HG02885 (cell line): Measurements from ENCODE around the gene PRR13.
"Not testable (repeated sequence)": the region's sequence is repeated elsewhere in the genome, so short reads cannot be mapped to it uniquely, and the experiment has no call there.

Source experiments
- ATAC-seq: cut with Tn5 transposase; IDR thresholded peaks from one replicate; pipeline ENCODE4 v1.9.1; 2021; ENCODE audit warnings: mild to moderate bottlenecking; ENCODE audit not compliant: unreplicated experiment, poor library complexity

Gene PRR13

DNA sequence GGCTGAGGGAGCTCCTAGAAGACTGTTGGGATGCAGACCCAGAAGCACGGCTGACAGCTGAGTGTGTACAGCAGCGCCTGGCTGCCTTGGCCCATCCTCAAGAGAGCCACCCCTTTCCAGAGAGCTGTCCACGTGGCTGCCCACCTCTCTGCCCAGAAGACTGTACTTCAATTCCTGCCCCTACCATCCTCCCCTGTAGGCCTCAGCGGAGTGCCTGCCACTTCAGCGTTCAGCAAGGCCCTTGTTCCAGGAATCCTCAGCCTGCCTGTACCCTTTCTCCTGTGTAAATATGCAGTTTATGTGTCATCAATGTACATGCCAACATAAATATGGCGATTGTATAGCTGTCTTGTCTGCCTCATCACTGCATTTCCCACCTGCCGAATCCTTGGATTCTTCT, 10.3 kb upstream of the PRR13 start:
- no peak for ATAC-seq

DNA sequence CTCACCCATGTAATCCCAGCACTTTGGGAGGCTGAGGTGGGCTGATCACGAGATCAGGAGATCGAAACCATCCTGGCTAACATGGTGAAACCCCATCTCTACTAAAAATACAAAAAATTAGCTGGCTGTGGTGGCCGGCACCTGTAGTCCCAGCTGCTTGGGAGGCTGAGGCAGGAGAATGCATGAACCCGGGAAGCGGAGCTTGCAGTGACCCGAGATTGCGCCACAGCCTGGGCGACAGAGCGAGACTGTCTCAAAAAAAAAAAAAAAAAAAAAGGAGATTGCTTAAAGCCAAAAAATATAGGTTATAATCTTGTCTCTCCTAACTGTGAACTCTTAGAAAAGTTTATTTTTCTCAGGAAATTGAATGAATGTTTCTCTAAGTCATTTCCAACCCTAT, 6.2 kb upstream of the PRR13 start:
- ATAC-seq = not testable (repeated sequence)

DNA sequence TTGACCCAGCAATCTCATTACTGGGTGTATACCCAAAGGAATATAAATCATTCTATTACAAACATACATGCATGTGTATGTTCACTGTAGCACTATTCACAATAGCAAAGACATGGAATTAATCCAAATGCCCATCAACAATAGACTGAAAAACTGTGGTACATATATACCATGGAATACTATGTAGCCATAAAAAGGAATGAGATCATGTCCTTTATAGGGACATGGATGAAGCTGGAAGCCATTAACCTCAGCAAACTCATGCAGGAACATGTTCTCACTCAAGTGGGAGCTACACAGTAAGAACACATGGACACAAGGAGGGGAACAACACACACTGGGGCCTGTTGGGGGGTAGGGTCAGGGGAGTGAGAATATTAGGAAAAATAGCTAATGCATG, 2.0 kb upstream of the PRR13 start:
- not testable (repeated sequence) for ATAC-seq

DNA sequence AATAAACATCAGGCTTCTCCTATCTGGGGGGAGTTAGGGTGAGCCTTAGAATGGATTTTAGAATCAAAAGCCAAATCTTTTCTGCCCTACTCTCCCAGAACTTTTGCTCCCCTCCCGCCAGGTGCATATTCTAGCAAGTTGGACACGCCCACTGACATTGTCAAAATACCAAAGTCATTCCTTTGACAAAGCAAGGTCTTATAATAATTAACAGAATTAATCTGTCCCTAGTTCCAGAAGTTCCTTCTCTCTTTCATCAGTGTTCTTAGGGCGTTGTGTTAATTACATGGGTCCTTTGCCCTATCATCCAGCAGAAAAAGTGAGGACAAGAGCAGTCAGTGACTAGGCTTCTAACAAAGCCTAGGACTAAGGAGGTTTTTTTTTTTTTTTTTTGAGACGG, 2.4 kb downstream of the PRR13 start:
- ATAC-seq = no peak

DNA sequence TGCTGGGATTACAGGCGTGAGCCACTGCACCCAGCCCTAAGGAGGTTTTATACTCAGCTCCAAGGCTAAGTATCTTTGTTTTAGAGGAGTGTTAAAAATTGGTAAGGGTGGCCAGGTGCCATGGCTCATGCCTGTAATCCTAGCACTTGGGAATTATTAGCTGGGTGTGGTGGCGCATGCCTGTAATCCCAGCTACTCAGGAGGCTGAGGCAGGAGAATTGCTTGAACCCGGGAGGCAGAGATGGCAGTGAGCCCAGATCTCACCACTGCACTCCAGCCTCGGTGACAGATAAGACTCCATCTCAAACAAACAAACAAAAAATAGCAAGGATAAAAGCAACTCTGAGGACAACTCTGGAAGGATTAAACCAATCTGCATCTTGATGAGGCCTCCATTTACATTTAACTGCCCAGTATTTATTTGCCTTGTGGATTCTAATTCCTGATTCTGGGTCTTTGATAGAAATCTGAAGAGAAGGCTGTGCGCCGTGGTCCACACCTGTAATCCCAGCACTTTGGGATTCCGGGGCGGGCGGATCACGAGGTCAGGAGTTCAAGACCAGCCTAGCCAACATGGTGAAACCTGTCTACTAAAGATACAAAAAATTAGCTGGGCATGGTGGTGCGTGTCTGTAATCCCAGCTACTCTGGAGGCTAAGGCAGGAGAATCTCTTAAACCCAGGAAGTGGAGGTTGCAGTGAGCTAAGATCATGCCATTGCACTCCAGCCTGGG, 3.2 kb downstream of the PRR13 start:
- not testable (repeated sequence) for ATAC-seq

DNA sequence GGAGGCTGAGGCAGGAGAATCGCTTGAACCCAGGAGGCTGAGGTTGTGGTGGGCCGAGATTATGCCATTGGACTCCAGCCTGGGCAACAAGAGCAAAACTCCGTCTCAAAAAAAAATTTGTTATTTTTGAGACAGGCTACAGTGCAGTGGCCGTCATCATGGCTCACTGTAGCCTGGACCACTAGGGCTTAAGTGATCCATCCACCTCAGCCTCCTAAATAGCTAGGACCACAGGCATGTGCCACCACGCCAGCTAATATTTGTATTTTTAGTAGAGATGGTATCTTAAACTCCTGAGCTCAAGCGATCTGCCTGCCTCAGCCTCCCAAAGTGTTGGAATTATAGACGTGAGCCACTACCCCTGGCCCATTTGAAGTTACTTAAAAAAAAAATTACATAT, 9.4 kb downstream of the PRR13 start:
- ATAC-seq = no peak

DNA sequence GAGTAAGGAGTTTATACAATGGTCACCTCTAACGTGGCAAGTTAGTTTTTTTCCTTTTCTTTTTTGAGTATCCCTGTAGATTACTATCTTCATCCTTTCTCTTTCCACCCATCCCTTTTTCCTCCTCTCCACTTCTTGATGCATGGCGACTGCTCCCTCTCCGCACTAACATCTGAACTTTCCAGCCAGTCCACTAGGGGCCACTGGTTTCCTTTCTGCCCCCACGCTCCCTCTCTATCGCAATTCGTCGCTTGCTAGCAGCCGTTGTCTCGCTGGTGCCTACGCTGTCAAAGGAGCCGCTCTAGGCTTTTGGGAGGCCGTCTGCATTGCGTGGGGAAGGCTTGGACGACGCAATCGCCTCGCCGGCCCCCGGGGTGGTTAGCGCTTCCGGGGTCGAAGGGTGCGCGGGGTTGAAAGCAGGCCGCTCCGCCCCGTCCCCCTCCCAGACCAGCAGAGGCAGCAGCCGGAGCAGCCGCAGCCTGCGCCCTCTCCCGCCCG, 10.2 kb downstream of the PRR13 start, which contains the start of gene PCBP2:
TSS of gene PCBP2 (plus strand) at position 442 of the 498 bp plus-strand sequence. CDS start 2,699 bp downstream, outside the sequence.
- ATAC-seq = peak; percentile 95

DNA sequence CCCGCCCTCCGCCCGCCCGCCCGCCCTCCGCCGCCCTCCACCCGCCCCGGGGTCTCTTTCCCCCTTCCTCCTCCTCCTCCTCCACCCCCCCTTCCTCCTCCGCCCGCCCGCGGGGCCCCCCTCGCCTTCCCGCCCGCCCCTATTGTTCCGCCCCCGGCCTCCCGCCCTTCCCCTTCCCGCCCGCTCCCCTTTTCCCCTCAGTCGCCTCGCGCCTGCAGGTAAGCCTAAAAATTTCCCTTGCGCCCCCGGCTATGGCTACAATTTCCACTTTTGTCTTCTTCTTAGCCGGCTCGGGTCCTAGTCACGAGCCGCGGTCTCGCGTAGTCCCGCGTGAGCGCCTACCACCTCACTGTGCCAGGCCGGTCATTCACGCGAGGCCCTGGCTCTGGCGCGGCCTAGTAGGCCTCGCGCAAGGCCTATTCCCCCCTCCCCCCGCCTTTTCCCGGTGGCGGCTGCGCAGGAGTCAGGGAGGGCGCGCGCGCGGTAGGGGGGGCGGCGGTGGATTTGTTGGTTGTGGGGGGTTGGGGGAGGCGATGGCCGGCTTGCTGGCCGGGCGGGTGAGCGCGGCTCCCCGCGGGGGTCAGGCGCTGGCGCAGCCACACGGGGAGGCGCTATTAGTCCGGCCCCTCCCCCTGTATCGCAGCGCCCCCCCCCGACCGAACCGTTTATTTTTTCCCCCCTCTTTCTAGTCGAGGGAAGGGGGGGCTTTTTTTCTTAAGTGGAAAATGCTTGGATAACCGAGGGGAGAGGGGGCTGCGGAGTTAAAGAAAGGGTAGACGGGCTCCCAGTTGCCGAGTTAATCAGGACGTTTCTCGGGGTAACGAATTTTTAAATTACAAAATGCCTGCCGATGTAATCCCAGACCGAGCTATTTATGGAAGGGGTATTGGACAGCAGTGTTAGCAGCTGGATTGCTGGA, 10.9 kb downstream of the PRR13 start:
- peak; percentile 37 for ATAC-seq

DNA sequence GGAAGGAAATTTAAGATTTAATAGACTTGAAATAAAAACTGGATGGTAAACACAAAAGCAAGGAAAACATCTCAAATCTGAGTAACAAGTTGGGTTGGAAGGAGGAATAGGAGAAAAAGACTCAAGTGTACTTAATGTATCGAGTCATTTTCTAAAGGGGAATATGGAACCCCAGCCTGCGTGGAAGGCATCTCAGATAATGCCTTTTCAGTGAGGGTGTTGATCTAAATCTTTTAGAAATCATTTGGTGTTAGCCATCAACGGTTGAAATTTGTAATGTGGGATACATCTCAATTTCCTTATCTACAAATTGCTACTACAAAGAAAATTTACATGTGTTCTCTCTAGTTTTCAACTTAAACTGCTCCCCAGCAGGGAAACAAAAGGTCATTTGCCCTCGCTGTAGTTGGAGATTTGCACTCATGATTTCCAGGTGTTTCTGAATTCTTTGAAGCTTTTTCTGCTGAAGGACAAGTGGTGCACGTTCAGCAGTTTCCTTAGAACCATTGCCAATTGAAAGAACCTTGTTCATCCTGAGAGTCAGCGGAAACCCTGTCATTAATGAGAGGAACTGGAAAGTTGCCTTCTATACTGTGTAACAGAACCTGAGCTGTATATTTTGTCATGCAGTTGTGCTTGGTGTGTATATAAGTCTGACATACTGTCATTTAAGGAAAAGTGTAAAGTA, 12.6 kb downstream of the PRR13 start:
- no peak for ATAC-seq

DNA sequence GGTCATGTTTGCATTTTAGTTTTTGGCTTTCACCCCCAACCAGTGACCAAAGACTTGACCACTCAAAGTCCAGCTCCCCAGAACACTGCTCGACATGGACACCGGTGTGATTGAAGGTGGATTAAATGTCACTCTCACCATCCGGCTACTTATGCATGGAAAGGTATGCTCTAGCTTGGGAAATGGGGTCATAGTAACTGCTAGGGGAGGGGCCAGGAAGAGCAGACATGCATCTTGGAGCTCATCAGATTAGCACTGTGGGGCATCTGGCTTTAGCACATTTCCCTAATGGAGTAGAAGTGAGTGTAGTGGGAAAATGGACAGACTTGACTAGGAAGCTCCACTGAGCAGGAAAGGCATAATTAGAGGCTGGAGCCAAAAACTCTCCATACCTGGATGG, 13.2 kb downstream of the PRR13 start:
- ATAC-seq = no peak

DNA sequence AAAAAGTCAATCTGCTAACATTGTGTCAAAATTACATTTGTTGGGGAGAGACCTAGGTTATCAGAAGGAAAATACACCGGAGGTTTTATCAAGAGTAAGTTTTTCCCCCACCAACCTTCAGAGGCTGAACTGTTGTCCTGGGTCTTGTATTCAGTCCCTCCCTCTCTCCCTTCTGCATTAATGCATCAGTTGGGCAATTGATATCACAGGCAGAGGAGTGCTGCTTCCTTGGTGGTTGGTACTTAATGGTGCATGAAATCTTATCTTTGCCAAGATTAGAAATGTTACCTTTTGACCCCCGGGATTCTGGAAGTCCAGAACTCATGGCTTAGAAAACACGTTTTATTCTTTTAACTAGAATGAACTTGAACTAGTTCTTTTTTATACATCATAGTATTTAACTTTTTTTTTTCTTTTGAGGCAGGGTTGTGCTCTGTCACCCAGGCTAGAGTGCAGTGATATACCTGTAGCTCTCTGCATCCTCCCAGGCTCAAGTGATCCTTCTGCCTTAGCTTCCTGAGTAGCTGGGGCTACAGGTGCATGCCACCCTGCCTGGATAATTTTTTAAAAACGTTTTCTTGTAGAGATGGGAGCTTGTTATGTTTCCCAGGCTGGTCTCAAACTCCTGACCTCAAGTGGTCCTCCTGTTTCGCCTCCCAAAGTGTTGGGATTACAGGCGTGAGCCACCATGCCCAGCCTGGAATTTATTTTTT, 15.3 kb downstream of the PRR13 start:
- no peak for ATAC-seq

DNA sequence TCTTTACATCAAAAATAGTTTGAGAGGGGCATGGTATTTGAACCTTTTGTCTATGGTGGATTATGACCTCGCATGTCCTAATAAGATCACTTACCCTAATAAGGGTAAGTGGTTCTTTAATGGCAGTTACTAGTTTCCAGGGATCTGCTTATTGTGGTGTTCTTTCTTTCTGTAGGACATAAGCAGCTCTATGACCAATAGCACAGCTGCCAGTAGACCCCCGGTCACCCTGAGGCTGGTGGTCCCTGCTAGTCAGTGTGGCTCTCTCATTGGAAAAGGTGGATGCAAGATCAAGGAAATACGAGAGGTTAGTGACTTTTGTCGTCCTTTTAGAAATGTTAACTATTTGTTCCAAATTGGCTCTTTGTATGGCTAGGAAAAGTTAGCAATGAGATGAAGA, 17.6 kb downstream of the PRR13 start:
- ATAC-seq = no peak

DNA sequence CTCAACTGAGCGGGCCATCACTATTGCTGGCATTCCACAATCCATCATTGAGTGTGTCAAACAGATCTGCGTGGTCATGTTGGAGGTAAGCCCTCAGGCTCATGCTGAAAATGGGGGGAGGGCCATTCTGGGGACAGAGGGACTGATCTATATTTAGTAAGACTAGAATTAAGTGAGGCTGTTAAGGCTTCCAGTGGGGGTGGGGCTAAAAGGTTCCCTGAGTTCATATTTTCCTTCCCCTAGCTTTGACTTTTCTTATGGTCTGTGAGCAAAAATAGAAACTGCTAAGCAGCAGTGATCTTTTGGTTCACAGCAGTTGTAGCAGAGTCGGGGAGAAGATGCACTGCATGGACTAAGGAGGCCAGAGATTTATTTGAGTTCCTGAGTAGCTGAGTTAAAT, 19.5 kb downstream of the PRR13 start:
- ATAC-seq = no peak

DNA sequence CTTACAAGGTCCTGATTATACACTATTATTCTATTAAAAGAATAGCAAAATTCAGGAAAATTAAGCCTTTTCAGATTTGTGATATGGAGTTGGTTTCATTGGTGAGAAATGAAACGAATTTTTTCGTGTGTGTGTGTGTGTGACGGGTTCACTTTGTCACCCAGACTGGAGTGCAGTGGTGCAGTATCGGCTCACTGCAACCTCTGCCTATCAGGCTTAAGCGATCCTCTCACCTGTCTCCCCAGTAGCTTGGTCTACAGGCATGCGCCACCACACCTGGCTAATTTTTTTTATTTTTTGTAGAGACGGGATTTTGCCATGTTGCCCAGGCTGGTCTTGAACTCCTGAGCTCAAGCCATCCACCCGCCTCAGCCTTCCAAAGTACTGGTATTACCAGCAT, 20.1 kb downstream of the PRR13 start:
- no peak for ATAC-seq

DNA sequence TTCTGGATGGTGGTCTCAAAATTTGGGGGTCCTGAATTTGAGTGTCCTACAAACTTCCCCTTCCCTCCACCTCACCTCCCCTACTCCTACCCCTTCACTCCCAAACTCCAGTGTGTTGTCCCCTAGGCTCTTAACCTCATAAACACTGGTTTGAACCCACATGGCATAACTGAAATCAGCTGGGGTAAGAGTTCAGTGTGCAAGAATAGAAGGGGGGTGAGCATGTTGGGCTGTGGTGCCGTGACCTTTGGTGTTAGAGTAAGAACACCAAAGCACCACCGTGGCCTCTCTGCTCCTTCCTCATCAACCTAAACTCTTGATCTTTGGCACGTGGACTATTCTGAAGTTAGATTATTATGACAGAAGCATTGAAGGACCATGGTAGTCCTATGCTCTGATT, 21.4 kb downstream of the PRR13 start:
- ATAC-seq = no peak

DNA sequence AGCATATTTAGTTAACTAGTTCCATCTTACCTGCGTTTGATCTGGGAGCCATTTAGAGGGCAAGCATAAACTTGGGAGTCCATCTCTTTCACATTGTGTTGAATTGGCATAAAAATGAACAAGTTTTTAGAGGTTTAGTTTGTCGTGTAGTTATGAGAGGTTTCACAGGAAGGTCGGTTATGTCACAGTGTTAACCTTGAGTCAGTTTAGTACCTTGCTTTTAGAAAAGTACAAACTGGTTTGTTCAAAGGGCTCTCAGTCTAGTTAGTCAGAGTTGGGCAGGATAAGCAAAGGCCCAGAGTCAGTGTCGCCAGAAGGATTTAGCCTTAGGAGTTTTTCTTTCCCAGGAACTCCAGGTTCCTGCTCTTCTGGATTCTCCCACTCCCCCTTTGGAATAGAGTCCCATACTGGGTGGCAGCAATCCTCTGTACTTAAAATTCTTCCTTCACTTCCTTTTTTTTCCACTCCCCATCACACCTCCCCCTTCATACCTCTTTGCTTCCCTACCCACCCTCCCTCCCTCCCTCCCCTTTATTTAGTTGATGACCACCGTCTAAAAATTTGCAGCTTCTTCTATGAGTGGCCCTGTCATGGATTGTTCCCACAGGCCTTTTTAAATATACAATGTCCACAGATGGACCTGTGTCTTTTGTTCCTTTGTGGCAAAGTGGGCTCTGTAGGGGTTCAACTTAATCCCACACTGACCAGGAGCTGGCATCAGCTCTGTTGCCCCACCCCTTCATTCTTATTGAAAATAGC, 22.4 kb downstream of the PRR13 start:
- no peak for ATAC-seq

DNA sequence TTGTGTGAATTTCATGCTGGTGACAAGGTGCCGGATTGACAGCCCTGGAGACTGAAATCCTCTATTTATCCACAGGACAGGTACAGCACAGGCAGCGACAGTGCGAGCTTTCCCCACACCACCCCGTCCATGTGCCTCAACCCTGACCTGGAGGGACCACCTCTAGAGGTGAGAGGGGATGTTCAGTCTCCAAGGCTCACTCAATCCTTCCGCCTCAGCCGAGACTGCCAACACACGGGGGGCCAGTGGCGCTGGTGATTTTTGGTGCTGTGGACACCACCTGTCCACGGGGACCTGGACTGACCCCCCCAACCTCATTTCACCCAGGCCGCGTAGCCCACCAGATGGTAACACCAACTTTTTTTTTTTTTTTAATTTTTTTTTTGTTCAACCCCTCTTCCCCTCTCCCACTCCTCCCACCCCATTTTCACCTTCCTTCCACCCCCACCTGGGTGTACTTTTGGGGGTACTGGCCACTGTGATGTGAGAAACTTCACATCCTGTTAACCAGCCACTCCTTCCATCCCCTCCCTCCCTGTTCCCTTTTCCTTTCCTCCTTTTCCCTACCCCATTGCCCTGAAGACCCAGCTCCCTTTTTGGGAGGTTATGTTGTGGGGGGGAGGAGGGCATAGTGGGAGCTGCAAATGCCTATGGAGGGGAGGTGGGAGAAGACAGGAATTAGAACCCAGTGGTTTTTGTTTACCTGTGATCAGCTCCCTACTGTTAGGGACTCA, 23.3 kb downstream of the PRR13 start:
- ATAC-seq = no peak

DNA sequence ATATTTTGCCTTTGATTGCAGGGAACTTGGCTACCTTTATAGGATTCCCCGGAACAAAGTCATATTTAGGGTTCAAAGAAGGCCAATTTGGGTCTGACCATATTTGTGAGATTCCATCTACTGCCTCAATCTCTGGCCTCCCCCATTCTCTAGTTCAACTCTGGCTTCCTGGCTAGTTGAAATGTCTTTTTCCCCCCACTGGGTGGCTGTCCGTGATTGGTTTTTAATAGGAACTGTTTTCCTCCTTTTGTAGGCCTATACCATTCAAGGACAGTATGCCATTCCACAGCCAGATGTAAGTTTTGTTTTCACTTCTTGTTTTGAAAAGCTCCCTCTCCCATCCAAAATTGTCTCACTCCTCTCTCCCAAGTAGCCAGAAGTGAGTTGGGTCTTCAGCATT, 24.1 kb downstream of the PRR13 start:
- no peak for ATAC-seq

DNA sequence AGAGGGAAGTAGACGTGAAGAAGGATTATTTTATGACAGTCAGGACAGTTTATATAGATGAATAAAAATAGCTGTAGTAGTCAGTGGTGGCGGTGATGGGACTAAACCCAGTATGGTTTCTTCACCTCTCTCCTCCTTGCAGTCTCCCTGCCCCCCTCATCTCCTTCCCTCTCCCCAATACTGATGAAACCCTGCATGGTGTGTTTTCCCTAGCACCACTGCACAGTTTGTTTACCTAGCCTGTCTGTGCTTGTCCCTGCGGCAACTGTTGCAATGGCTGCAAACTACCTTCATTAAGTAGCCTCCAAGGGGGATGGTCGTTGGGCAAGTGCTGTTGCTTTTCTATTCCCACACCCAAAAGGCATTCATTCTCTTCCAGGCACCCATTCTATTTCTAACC, 25.1 kb downstream of the PRR13 start:
- ATAC-seq = no peak
